ENCODE data around the gene IGLL1. TPM values are rescaled to one million over a fixed set of nuclear protein-coding genes. Genes with fewer than 3 reads are reported as not detected.

The IGLL1 gene
- total RNA-seq, 1 donor from 2014 or later = not detected

GRCh38 chr22:23580576-23581259, 628 bp upstream of the IGLL1 start:
- H3K4me3 Mint-ChIP-seq (ENCODE audit: unreplicated experiment) = no peak overlapping the region
- H3K27ac Mint-ChIP-seq (ENCODE audit: unreplicated experiment) = no peak overlapping the region
- H3K36me3 Mint-ChIP-seq (ENCODE audit: low read depth) = no peaks in the 10 kb centered on the region
- DNase-seq (ENCODE audit: low spot score) = no peak
- no peaks in the 10 kb centered on the region for H3K9me3 Mint-ChIP-seq (ENCODE audit: low read depth)
- H3K27me3 Mint-ChIP-seq (ENCODE audit: low read depth) = peaks cover 16% of the 10 kb centered on the region
- no peak for TF ChIP-seq CTCF (IDR thresholded peaks at IDR 0.05)
- no peaks in the 10 kb centered on the region for H3K4me1 Mint-ChIP-seq (ENCODE audit: low read depth)

GRCh38 chr22:23579280-23579679, 810 bp downstream of the IGLL1 start:
- peaks cover 13% of the 10 kb centered on the region for H3K27me3 Mint-ChIP-seq (ENCODE audit: low read depth)
- H3K4me3 Mint-ChIP-seq (ENCODE audit: unreplicated experiment) = no peak overlapping the region
- TF ChIP-seq CTCF (IDR thresholded peaks at IDR 0.05) = no peak
- no peaks in the 10 kb centered on the region for H3K36me3 Mint-ChIP-seq (ENCODE audit: low read depth)
- no peak for DNase-seq (ENCODE audit: low spot score)
- no peaks in the 10 kb centered on the region for H3K4me1 Mint-ChIP-seq (ENCODE audit: low read depth)
- no peak overlapping the region for H3K27ac Mint-ChIP-seq (ENCODE audit: unreplicated experiment)
- no peaks in the 10 kb centered on the region for H3K9me3 Mint-ChIP-seq (ENCODE audit: low read depth)

GRCh38 chr22:23578306-23578705, 1.8 kb downstream of the IGLL1 start:
- Mint-ChIP-seq H3K27ac (ENCODE audit: unreplicated experiment) (no peak overlapping the region), H3K9me3 (ENCODE audit: low read depth) (no peaks in the 10 kb centered on the region), H3K36me3 (ENCODE audit: low read depth) (no peaks in the 10 kb centered on the region), H3K4me1 (ENCODE audit: low read depth) (no peaks in the 10 kb centered on the region), H3K4me3 (ENCODE audit: unreplicated experiment) (no peak overlapping the region), H3K27me3 (ENCODE audit: low read depth) (peaks cover 13% of the 10 kb centered on the region)
- TF ChIP-seq CTCF (IDR thresholded peaks at IDR 0.05) = no peak
- no peak for DNase-seq (ENCODE audit: low spot score)

- Mint-ChIP-seq H3K36me3 (ENCODE audit: low read depth) (peaks cover 1% of the 10 kb centered on the region), H3K4me3 (ENCODE audit: unreplicated experiment) (no peak overlapping the region), H3K9me3 (ENCODE audit: low read depth) (no peaks in the 10 kb centered on the region), H3K4me1 (ENCODE audit: low read depth) (no peaks in the 10 kb centered on the region), H3K27ac (ENCODE audit: unreplicated experiment) (no peak overlapping the region), H3K27me3 (ENCODE audit: low read depth) (peaks cover 11% of the 10 kb centered on the region)
- DNase-seq (ENCODE audit: low spot score) = no peak
- no peak for TF ChIP-seq CTCF (IDR thresholded peaks at IDR 0.05)
Measured at GRCh38 chr22:23576681-23577080, 3.4 kb downstream of the IGLL1 start.

GRCh38 chr22:23575601-23576000, 4.5 kb downstream of the IGLL1 start:
- H3K27ac Mint-ChIP-seq (ENCODE audit: unreplicated experiment) = no peak overlapping the region
- H3K9me3 Mint-ChIP-seq (ENCODE audit: low read depth) = no peaks in the 10 kb centered on the region
- TF ChIP-seq CTCF (IDR thresholded peaks at IDR 0.05) = no peak
- H3K4me3 Mint-ChIP-seq (ENCODE audit: unreplicated experiment) = no peak overlapping the region
- peaks cover 1% of the 10 kb centered on the region for H3K36me3 Mint-ChIP-seq (ENCODE audit: low read depth)
- no peaks in the 10 kb centered on the region for H3K4me1 Mint-ChIP-seq (ENCODE audit: low read depth)
- DNase-seq (ENCODE audit: low spot score) = peak; percentile 65
- H3K27me3 Mint-ChIP-seq (ENCODE audit: low read depth) = peaks cover 11% of the 10 kb centered on the region

All from chondrocyte (in vitro differentiated cells).